ENCODE results near the gene CT45A8. TPM values are rescaled to one million over a fixed set of nuclear protein-coding genes. Genes with fewer than 3 reads are reported as not detected.

CT45A8 gene
- total and polyA plus RNA-seq, 2 of the 8 experiments (the other 6 are each of a cell fraction or from before 2014, with no cell fraction given) = not detected

DNA sequence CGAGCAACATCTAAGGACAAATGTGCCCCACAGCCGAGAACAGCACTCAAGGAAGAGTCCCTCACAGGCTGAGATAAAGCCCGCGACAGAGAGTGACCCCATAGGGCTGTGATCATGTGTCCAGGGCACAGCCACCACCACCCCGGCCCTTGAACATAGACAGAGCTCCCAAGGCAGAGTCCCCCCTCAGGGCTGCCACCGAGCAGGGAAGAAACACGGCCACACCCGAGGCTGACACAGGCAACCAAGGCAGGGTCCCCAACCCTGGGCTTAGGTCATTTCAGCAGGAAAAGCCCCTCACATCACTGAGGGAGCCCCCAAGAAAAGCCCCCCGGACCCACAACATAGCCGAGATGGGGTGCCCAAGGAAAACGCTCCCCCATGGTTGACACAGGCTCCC lies 38.4 kb upstream of the CT45A8 start:
- no peaks in the 10 kb centered on the region for H3K79me1 ChIP-seq (ENCODE audit: low read depth, low read length)
- CTCF ChIA-PET (ENCODE audit: partially characterized antibody) = no interaction called here
- H4K5ac ChIP-seq (ENCODE audit: insufficient read length, low read depth, low read length) = no peak overlapping the region
- no peak overlapping the region for H2AFZ ChIP-seq (ENCODE audit: low read length)
- no peak overlapping the region for H4K8ac ChIP-seq (ENCODE audit: extremely low read depth, insufficient read depth, low read length)
- no peak overlapping the region for H2BK12ac ChIP-seq (ENCODE audit: low read depth, low read length)
- no peak overlapping the region for H3K4me2 ChIP-seq (ENCODE audit: insufficient read depth in 1 of 2, low read depth in 2 of 2, low read length in 2 of 2)
- POLR2A ChIA-PET (ENCODE audit: partially characterized antibody) = no interaction called here
- TF ChIP-seq EP300 (IDR thresholded peaks at IDR 0.05; ENCODE audit: borderline replicate concordance in 1 of 2, low read depth in 2 of 2, low read length in 2 of 2) (no peak), POU5F1 (IDR thresholded peaks at IDR 0.05; ENCODE audit: low read depth, low read length) (no peak), TAF1 (IDR thresholded peaks at IDR 0.05; ENCODE audit: low read depth, low read length) (no peak), EGR1 (IDR thresholded peaks at IDR 0.05; ENCODE audit: borderline replicate concordance, low read depth, low read length) (no peak), GABPA (IDR thresholded peaks at IDR 0.05; ENCODE audit: borderline replicate concordance, insufficient read depth, low read length) (no peak)
- no peak overlapping the region for H3K18ac ChIP-seq (ENCODE audit: extremely low read depth, low read length)
- H3K14ac ChIP-seq (ENCODE audit: insufficient read length) = no peak overlapping the region
- H2BK120ac ChIP-seq (replicated peaks; ENCODE audit: low read depth, low read length) = no peak overlapping the region
- no peak overlapping the region for H3K4me3 ChIP-seq (ENCODE audit: extremely low read depth in 1 of 4, insufficient read depth in 2 of 4, low read depth in 3 of 4, low read length in 4 of 4)
- no peak overlapping the region for H3K4ac ChIP-seq (replicated peaks; ENCODE audit: insufficient read length, low read depth, low read length)
- no peak overlapping the region for H2BK15ac ChIP-seq (ENCODE audit: low read length)
- DNase-seq (ENCODE audit: low read depth in 1 of 2, low spot score in 2 of 2) = no peak
- H3K56ac ChIP-seq (replicated peaks; ENCODE audit: insufficient read length, low read depth, low read length) = no peak overlapping the region
- WGBS, 2 experiments (ENCODE audit: extremely low coverage in 1 of 2, insufficient coverage in 1 of 2, insufficient read length in 1 of 2, insufficient replicate concordance in 2 of 2, low coverage in 1 of 2, low lambda C conversion rate in 2 of 2, missing lambda C conversion rate in 1 of 2) = 100% methylated on average over 1 of the region's 11 CpGs; no CpG with 5 or more reads in 1 of the 2 experiments
- H4K91ac ChIP-seq (replicated peaks; ENCODE audit: insufficient read length, low read length) = no peak overlapping the region
- H4K20me1 ChIP-seq (replicated peaks in 1 of 2; ENCODE audit: control insufficient read depth in 1 of 2, insufficient read depth in 2 of 2, low read length in 2 of 2) = no peaks in the 10 kb centered on the region
- peaks cover 0 to 35% of the 10 kb centered on the region in 2 experiments; a peak in 2 of 4 replicates for H3K9me3 ChIP-seq (ENCODE audit: insufficient read depth in 2 of 2, low read depth in 1 of 2, low read length in 1 of 2)
- no peaks in the 10 kb centered on the region for H3K27me3 ChIP-seq (replicated peaks in 1 of 4; ENCODE audit: control insufficient read depth in 3 of 4, extremely low read depth in 1 of 4, insufficient read depth in 3 of 4, low read length in 3 of 4)
- no peaks in the 10 kb centered on the region for H3K79me2 ChIP-seq (ENCODE audit: control insufficient read depth in 1 of 2, insufficient read depth in 2 of 2, low read length in 2 of 2)
- no peak overlapping the region for H2AK5ac ChIP-seq (ENCODE audit: low read depth, low read length)
- no peak overlapping the region for H2BK20ac ChIP-seq (ENCODE audit: low read length)
- no peak overlapping the region for H3K27ac ChIP-seq (ENCODE audit: low read depth, low read length)
- no peak for FAIRE-seq
- H3K23ac ChIP-seq (ENCODE audit: insufficient read length) = no peak overlapping the region
- H3K23me2 ChIP-seq (ENCODE audit: low read depth, low read length) = no peaks in the 10 kb centered on the region
- no peaks in the 10 kb centered on the region for H3K36me3 ChIP-seq (ENCODE audit: control insufficient read depth in 2 of 4, insufficient read depth in 4 of 4, low read length in 3 of 4)
- H3K4me1 ChIP-seq (replicated peaks in 1 of 4; ENCODE audit: control insufficient read depth in 3 of 4, insufficient read depth in 4 of 4, low read length in 3 of 4) = no peaks in the 10 kb centered on the region
- no peak overlapping the region for H3K9ac ChIP-seq (replicated peaks in 1 of 4; ENCODE audit: extremely low read depth in 1 of 4, low read depth in 3 of 4, low read length in 3 of 4)
- H2BK5ac ChIP-seq (ENCODE audit: low read depth, low read length) = no peak overlapping the region
